GM18502 (cell line): ENCODE data around the gene NOPCHAP1.
"Not testable (repeated sequence)": the region's sequence is repeated elsewhere in the genome, so short reads cannot be mapped to it uniquely, and the experiment has no call there.

ENCODE experiments used
- ATAC-seq: cut with Tn5 transposase; IDR thresholded peaks from one replicate; pipeline ENCODE4 v1.9.1; 2021; ENCODE audit warnings: mild to moderate bottlenecking; ENCODE audit not compliant: unreplicated experiment, poor library complexity

NOPCHAP1 gene

GRCh38 chr12:104986022-104986941 is at the start of gene NOPCHAP1:
NOPCHAP1 (plus strand) TSS chr12:104986316; CDS start chr12:104986353, 37 bp downstream.
- peak; percentile 97 for ATAC-seq

GRCh38 chr12:104938371-104938770 is 47.7 kb upstream of the NOPCHAP1 start:
- no peak for ATAC-seq

GRCh38 chr12:104939089-104939488 is 47.0 kb upstream of the NOPCHAP1 start:
- ATAC-seq: no peak

GRCh38 chr12:104941454-104941853 is 44.7 kb upstream of the NOPCHAP1 start:
- ATAC-seq: no peak

- ATAC-seq: no peak
Measured at GRCh38 chr12:104942075-104942474, 44.0 kb upstream of the NOPCHAP1 start.

GRCh38 chr12:104943401-104943800 is 42.7 kb upstream of the NOPCHAP1 start:
- ATAC-seq: not testable (repeated sequence)

- ATAC-seq: no peak
Measured at GRCh38 chr12:104944252-104944651, 41.9 kb upstream of the NOPCHAP1 start.

GRCh38 chr12:104948716-104949115 is 37.4 kb upstream of the NOPCHAP1 start:
- not testable (repeated sequence) for ATAC-seq

GRCh38 chr12:104951759-104952509 is 34.2 kb upstream of the NOPCHAP1 start:
- no peak for ATAC-seq

GRCh38 chr12:104952816-104953215 is 33.3 kb upstream of the NOPCHAP1 start:
- no peak for ATAC-seq

GRCh38 chr12:104953323-104953722 is 32.8 kb upstream of the NOPCHAP1 start:
- no peak for ATAC-seq

- ATAC-seq: no peak
Measured at GRCh38 chr12:104955703-104956102, 30.4 kb upstream of the NOPCHAP1 start.

GRCh38 chr12:104956870-104957718 is 29.0 kb upstream of the NOPCHAP1 start:
- ATAC-seq: no peak

- ATAC-seq: peak; percentile 34
Measured at GRCh38 chr12:104957719-104958000, 28.5 kb upstream of the NOPCHAP1 start.

GRCh38 chr12:104958001-104958804 is 27.9 kb upstream of the NOPCHAP1 start, which contains the start of gene SLC41A2:
SLC41A2 (minus strand) TSS chr12:104958290; CDS start chr12:104928527, 29,763 bp downstream.
- ATAC-seq: peak; percentile 78

- no peak for ATAC-seq
Measured at GRCh38 chr12:104958805-104959334, 27.2 kb upstream of the NOPCHAP1 start.

GRCh38 chr12:104959335-104959841 is 26.7 kb upstream of the NOPCHAP1 start:
- ATAC-seq: no peak

- ATAC-seq: no peak
Measured at GRCh38 chr12:104960464-104960863, 25.7 kb upstream of the NOPCHAP1 start.

- no peak for ATAC-seq
Measured at GRCh38 chr12:104963757-104964156, 22.4 kb upstream of the NOPCHAP1 start.
